IPS-18a (cell line): Measurements from ENCODE around the gene CDH10.

Experiments
- H3K27ac ChIP-seq: one replicate; pipeline ENCODE4 v1.5.1; 2013; ENCODE audit warnings: low read length
- H3K27me3 ChIP-seq: one replicate; pipeline ENCODE4 v1.6.1; 2013; ENCODE audit warnings: mild to moderate bottlenecking, low read length; ENCODE audit not compliant: control insufficient read depth, insufficient read depth
- H3K36me3 ChIP-seq: one replicate; pipeline ENCODE4 v1.6.1; 2013; ENCODE audit warnings: low read depth, low read length; ENCODE audit not compliant: control insufficient read depth
- H3K4me1 ChIP-seq: one replicate; pipeline ENCODE4 v1.6.1; 2013; ENCODE audit warnings: low read depth, low read length; ENCODE audit not compliant: control insufficient read depth
- H3K4me3 ChIP-seq: one replicate; pipeline ENCODE4 v1.5.1; 2013; ENCODE audit warnings: low read length
- H3K9ac ChIP-seq: one replicate; pipeline ENCODE4 v1.6.1; 2013; ENCODE audit warnings: mild to moderate bottlenecking, low read length, moderate library complexity
- H3K9me3 ChIP-seq: one replicate; pipeline ENCODE4 v1.6.1; 2013; ENCODE audit warnings: low read depth, low read length; ENCODE audit not compliant: control insufficient read depth

The CDH10 gene

GRCh38 chr5:24633715-24634325 is 11.0 kb downstream of the CDH10 start:
- no peaks in the 10 kb centered on the region for H3K9me3 ChIP-seq
- no peaks in the 10 kb centered on the region for H3K36me3 ChIP-seq
- H3K9ac ChIP-seq: no peak overlapping the region
- no peak overlapping the region for H3K27ac ChIP-seq
- no peaks in the 10 kb centered on the region for H3K27me3 ChIP-seq
- peaks cover 10% of the 10 kb centered on the region for H3K4me1 ChIP-seq
- no peak overlapping the region for H3K4me3 ChIP-seq

DNA sequence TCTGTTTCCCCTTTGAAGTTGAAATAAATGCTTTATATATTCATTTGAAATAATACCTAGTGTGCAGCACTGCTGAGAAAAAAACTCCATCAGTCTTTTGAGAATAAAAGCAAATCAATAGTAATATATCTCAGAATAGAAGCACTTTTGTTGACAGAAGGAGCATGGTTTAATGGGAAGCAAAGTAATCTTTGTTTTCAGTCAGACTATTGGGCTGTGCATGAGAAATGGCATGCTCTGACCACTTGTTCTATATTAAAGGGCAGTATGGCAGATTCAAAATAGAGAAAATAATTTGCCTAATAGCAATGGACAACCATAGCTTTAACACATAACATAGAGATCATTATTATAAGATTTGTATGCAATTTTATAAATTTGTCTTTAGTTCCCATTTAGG is 12.4 kb downstream of the CDH10 start:
- peaks cover 10% of the 10 kb centered on the region for H3K4me1 ChIP-seq
- H3K4me3 ChIP-seq: no peak overlapping the region
- no peaks in the 10 kb centered on the region for H3K27me3 ChIP-seq
- H3K9me3 ChIP-seq: no peaks in the 10 kb centered on the region
- H3K9ac ChIP-seq: no peak overlapping the region
- H3K36me3 ChIP-seq: no peaks in the 10 kb centered on the region
- no peak overlapping the region for H3K27ac ChIP-seq

GRCh38 chr5:24630918-24631317 is 13.9 kb downstream of the CDH10 start:
- no peaks in the 10 kb centered on the region for H3K9me3 ChIP-seq
- H3K27me3 ChIP-seq: no peaks in the 10 kb centered on the region
- H3K4me3 ChIP-seq: no peak overlapping the region
- no peak overlapping the region for H3K27ac ChIP-seq
- no peaks in the 10 kb centered on the region for H3K36me3 ChIP-seq
- H3K4me1 ChIP-seq: peaks cover 10% of the 10 kb centered on the region
- H3K9ac ChIP-seq: no peak overlapping the region

DNA sequence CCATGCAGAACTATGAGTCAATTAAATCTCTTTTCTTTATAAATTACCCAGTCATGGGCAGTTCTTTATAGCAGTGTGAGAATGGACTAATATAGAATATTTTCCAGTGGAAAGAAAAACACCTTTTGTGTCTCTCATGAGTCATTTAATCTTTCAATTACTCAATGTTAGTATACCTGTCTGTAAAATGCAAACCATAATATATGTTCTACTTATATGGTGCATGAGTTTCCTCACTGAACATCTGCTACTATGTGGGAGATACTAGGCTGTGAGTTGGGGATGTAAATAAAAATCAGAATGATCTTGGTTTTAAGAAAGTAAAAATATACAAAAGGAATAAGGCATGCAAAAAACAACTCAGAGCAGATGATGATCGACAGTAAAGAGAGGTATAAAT is 15.0 kb downstream of the CDH10 start:
- Histone ChIP-seq H3K4me1 (peaks cover under 1% of the 10 kb centered on the region), H3K27ac (no peak overlapping the region), H3K27me3 (no peaks in the 10 kb centered on the region), H3K4me3 (no peak overlapping the region), H3K9ac (no peak overlapping the region), H3K36me3 (no peaks in the 10 kb centered on the region), H3K9me3 (no peaks in the 10 kb centered on the region)

DNA sequence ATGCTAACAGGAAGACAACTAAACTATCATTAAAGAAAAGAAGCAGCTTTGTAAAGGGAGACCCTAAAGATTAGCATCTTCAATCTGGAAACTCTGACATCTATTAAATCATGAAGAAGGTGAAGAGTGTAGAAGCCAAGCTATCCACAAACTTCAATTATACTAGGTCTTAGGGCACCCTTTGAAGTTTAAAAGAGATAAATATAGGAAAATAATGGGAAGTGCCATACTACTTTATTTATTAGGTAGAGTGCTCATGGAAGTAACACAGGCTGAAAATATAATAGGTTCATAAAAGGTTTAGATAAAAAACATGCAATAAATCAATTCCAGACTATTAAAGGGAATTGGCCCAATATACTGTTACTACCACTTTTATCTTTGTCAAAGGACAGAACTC is 19.9 kb downstream of the CDH10 start:
- Histone ChIP-seq H3K4me3 (no peak overlapping the region), H3K27me3 (no peaks in the 10 kb centered on the region), H3K9ac (no peak overlapping the region), H3K36me3 (no peaks in the 10 kb centered on the region), H3K9me3 (no peaks in the 10 kb centered on the region), H3K27ac (no peak overlapping the region), H3K4me1 (peaks cover 19% of the 10 kb centered on the region)

DNA sequence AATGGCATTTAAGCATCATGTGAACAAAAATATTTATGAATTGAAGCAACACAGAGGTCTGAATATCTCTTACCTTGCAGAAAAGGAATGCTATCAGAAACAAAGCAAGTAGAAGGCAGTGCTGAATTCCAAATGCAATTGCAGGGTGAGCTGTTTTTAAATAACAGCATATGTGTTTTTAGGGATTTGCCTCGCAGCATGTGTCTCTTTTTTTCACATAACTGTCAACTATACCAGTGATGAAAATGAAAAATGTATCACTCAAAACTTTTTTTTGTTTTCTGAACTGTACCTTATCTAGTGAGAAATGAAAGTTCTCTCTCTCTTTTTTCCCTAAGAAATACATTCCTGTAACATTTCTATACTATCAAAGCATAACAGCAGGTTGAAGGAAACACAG is 21.2 kb downstream of the CDH10 start:
- peaks cover 19% of the 10 kb centered on the region for H3K4me1 ChIP-seq
- no peak overlapping the region for H3K27ac ChIP-seq

GRCh38 chr5:24623031-24623430 is 21.7 kb downstream of the CDH10 start:
- Histone ChIP-seq H3K4me3 (no peak overlapping the region), H3K27me3 (no peaks in the 10 kb centered on the region), H3K9me3 (no peaks in the 10 kb centered on the region)

More for the DNA sequence above, 21.2 kb downstream of the CDH10 start:
- no peaks in the 10 kb centered on the region for H3K36me3 ChIP-seq
- no peaks in the 10 kb centered on the region for H3K9me3 ChIP-seq
- no peaks in the 10 kb centered on the region for H3K27me3 ChIP-seq
- H3K4me3 ChIP-seq: no peak overlapping the region
- no peak overlapping the region for H3K9ac ChIP-seq

DNA sequence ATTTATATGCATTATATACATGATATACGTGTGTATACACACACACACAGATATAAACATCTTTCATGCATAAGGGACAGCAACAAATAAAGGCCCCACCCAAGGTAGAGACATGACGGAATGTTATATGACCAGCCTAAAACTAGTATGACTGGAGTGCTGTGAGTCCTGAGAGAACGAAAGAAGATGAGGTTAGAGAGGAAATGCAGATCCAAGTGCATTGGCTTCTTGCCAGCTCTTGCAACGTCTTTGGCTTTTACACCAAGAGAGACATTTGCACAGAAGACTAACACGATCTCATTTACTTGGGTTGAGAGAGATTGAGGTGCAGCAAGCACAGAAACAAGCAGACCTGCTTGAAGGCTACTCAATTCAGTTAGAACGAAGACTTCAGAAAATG is 23.0 kb downstream of the CDH10 start:
- peaks cover 19% of the 10 kb centered on the region for H3K4me1 ChIP-seq
- H3K4me3 ChIP-seq: no peak overlapping the region

More at GRCh38 chr5:24623031-24623430, 21.7 kb downstream of the CDH10 start:
- H3K9ac ChIP-seq: no peak overlapping the region
- no peaks in the 10 kb centered on the region for H3K36me3 ChIP-seq
- peaks cover 19% of the 10 kb centered on the region for H3K4me1 ChIP-seq
- H3K27ac ChIP-seq: no peak overlapping the region

DNA sequence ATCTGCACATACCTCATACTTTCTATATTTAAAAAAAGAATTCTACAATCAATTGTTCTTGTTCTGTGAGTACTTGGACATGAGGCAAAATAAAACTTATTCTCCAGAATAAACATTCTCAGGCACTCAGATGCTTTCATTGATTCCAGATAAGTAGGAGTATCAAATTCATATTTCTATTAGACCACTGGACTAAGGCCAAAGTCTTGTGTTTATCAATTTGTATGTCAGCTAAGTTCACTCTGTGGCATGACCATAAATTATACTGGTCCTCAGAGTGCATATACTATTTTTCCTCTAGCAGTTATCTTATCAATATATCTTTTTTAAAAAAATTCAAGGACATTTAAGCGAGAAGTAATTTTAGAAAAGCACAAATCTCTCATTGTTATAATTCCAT is 28.2 kb downstream of the CDH10 start:
- peaks cover under 1% of the 10 kb centered on the region for H3K4me1 ChIP-seq

More for the DNA sequence above, 23.0 kb downstream of the CDH10 start:
- H3K9me3 ChIP-seq: no peaks in the 10 kb centered on the region
- H3K36me3 ChIP-seq: no peaks in the 10 kb centered on the region
- no peak overlapping the region for H3K9ac ChIP-seq
- H3K27ac ChIP-seq: no peak overlapping the region
- H3K27me3 ChIP-seq: no peaks in the 10 kb centered on the region

GRCh38 chr5:24615159-24615558 is 29.6 kb downstream of the CDH10 start:
- Histone ChIP-seq H3K27ac (no peak overlapping the region), H3K4me1 (no peaks in the 10 kb centered on the region), H3K36me3 (no peaks in the 10 kb centered on the region), H3K9me3 (no peaks in the 10 kb centered on the region), H3K27me3 (no peaks in the 10 kb centered on the region), H3K4me3 (no peak overlapping the region), H3K9ac (no peak overlapping the region)

More for the DNA sequence above, 28.2 kb downstream of the CDH10 start:
- no peaks in the 10 kb centered on the region for H3K27me3 ChIP-seq
- no peaks in the 10 kb centered on the region for H3K9me3 ChIP-seq
- no peak overlapping the region for H3K27ac ChIP-seq
- H3K9ac ChIP-seq: no peak overlapping the region
- no peak overlapping the region for H3K4me3 ChIP-seq
- no peaks in the 10 kb centered on the region for H3K36me3 ChIP-seq

GRCh38 chr5:24609706-24610105 is 35.1 kb downstream of the CDH10 start:
- Histone ChIP-seq H3K36me3 (no peaks in the 10 kb centered on the region), H3K4me1 (no peaks in the 10 kb centered on the region), H3K9ac (no peak overlapping the region), H3K27ac (no peak overlapping the region), H3K9me3 (no peaks in the 10 kb centered on the region), H3K4me3 (no peak overlapping the region), H3K27me3 (no peaks in the 10 kb centered on the region)

- Histone ChIP-seq H3K4me1 (no peaks in the 10 kb centered on the region), H3K27me3 (no peaks in the 10 kb centered on the region)
These were observed 37.8 kb downstream of the CDH10 start for GRCh38 chr5:24606971-24607370.

More at GRCh38 chr5:24606971-24607370, 37.8 kb downstream of the CDH10 start:
- H3K36me3 ChIP-seq: no peaks in the 10 kb centered on the region
- no peaks in the 10 kb centered on the region for H3K9me3 ChIP-seq
- no peak overlapping the region for H3K4me3 ChIP-seq
- H3K27ac ChIP-seq: no peak overlapping the region
- no peak overlapping the region for H3K9ac ChIP-seq
